ENCODE data around the gene MSLN.

Gene MSLN

DNA sequence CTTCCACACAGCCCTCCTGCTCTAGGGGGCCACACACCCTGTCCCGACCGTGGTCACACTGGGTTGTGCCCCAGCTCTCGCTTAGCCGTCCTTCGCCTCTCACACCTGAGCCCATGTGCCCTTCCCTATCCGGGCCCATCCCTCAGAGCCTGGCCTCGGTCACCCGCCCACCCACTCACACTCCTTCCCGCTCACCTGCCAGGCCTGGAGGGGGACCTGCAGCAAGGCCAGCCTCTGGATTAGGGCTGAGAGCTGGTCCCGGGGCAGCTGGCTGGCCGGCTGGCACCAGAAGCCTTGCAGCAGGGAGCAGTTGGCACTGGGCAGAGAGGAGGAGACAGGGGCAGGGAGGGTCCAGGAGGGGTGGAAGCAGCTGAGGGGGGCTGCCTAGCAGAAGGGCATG is 17.9 kb downstream of the MSLN start:
- no peak for DNase-seq

DNA sequence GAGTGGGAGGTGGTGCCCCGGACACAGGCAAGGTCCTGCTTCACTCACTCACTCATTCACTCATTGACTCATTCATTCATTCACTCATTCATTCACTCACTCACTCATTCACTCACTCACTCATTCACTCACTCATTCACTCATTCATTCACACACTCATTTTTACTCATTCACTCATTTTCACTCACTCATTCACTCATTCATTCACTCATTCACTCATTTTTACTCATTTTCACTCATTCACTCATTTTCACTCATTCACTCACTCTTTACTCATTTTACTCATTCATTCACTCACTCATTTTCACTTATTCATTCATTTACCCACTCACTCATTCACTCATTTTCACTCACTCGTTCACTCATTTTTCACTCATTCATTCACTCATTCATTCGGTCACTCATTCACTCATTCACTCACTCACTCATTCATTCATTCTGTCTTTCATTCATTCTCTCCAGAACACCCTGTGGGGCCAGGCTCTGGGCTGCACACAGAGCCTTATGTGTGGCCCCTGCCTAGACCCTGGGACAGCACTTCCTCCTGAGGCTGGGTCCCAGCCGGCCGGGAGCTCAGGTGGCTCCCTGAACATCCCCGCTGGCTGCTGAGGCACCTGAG is 18.5 kb downstream of the MSLN start:
- DNase-seq, result no peak

DNA sequence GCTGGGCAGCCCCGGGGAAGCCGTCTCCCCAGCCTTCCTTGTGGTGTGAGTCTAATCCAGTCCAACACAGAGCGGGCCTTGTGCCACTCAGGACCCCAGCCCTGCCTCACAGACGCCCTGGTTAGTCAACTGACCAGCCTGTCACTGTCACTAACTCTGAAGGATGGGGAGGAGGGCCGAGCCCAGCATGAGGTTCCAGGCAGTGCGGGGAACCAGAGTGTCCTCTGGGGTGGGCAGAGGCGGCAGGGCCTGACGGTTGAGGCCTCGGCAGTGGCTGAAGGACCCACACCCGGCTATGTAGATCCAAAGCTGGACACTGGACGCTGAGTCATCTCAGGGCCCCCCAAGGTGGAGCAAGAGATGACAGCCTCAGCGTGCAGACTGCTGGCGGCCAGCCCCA is 19.0 kb downstream of the MSLN start:
- no peak for DNase-seq

- no peak for DNase-seq
Measured at GRCh38 chr16:780296-780695, 19.8 kb downstream of the MSLN start.

DNA sequence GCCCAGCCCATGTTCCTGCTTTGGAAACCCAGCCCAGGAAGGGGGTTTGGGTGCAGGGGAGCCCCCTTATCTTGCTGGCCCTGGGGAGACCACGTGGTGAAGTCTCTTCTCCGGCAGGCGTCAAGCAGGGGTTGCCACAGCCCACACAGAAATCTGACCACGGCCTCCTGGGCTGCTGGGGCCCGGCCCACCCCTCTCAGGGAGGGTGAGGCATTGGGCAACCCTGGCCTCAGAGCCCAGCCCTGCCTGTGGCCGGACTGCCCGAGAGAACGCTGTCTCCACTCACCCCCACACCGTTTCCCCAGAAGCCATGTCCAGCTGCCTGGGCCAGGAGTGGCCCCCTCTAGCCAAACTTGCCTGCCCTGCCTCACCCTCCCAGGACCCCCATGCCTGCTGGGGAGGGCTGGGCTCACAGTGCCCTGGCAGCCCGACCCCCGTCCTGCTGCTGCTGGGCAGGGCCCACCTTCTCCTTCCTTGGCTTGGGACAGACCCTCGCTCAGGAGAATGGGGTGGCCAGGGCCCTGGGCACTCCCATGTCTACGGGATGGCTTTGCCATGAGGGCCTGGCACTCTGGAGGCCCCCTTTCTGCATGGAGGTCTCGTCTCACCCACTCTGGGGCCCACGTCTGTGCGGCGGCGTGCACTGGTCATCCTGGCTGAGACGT is 20.9 kb downstream of the MSLN start:
- no peak for DNase-seq

GRCh38 chr16:782258-782657 is 21.7 kb downstream of the MSLN start:
- DNase-seq, result no peak

- DNase-seq, result no peak
Measured at GRCh38 chr16:782766-783403, 22.4 kb downstream of the MSLN start.

DNA sequence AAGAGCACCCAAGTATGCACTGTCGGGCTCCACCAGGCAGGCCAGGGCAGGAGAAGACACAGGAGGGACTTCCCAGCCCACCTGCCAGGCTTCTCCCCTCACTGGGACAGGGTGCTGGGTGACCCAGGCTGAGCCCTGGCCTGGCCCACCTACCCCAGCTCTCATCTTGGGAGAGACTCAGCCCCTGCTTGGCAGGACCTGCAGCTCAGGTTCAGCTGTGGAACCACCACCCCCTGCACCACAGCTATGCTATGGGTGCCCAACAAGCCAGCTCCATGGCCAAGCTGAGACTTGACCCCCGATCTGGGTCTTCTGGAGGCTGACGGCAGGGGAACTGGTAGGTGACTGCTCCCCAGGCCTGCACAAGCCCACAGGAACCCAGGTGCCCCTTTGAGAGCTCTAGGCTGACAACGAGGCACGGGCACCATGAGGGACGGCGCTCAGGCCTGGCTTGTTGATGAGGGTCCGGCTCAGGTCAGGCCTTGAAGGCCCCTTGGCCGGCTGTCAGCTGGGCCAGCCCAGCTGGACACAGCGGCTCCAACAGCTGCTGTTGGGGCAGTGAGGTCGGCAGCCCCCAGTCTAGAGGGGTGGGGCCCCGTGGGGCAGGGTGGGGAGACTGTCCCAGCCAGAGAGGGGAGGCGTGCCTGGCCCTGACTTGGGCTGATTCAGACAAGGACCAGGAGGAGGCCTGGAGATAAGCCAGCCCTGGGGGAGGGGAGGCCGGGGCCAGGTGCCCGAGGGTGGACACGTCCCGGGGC is 23.0 kb downstream of the MSLN start:
- no peak for DNase-seq

DNA sequence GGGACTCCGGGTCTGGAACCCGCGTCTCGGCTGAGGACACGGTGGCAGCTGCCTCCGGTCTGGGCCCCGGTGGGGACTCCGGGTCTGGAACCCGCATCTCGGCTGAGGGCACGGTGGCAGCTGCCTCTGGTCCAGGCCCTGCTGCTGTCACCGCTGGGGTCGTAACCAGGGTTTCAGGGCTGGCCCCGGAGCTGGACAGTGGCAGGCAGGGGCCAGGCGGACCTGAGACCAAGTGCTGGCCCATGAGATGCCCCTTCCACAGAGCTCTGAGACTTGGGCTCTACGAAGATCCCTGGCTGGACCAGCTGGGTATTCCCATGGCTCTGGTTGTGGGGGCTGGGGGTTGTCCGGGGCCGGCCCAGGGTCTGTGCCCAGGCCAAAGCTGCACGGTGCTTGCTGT is 23.9 kb downstream of the MSLN start:
- no peak for DNase-seq

- peak; percentile 85 for DNase-seq
Measured at GRCh38 chr16:785563-786535, 25.3 kb downstream of the MSLN start.

DNA sequence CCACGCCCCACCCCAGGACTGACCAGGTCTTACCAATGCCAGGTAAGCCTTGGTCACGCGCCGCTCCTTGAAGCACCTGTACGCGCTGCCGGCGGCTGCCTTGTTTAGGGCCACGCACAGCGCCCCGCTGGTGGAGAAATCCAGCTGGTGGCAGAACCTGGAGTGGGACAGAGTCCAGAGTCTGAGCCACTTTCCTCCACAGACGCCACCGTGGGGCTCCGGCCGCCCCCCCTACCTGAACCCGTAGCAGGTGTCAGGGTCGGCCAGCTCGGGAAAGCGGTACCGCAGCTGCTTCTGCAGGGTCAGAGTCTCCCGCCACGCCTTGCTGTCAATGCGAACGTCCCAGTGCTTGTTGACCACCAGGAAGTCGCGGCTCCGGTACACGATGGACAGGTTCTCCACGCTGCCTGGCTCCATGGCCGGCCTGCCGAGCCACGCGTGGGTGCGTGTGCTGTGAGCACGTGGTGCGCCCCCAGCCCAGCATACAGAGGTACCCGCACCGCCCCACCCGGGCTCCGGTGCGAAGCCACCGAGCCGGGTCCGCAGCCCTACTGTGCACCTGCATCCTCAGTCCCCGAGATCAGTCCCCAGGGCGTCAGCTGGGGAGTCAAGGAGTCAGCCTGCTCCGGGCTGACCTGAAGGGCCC is 26.9 kb downstream of the MSLN start:
- no peak for DNase-seq

- DNase-seq, result no peak
Measured at GRCh38 chr16:787978-788398, 27.5 kb downstream of the MSLN start, which contains the start of gene RPUSD1. RPUSD1 (minus strand) TSS chr16:788381; CDS start chr16:787737, 644 bp downstream.

DNA sequence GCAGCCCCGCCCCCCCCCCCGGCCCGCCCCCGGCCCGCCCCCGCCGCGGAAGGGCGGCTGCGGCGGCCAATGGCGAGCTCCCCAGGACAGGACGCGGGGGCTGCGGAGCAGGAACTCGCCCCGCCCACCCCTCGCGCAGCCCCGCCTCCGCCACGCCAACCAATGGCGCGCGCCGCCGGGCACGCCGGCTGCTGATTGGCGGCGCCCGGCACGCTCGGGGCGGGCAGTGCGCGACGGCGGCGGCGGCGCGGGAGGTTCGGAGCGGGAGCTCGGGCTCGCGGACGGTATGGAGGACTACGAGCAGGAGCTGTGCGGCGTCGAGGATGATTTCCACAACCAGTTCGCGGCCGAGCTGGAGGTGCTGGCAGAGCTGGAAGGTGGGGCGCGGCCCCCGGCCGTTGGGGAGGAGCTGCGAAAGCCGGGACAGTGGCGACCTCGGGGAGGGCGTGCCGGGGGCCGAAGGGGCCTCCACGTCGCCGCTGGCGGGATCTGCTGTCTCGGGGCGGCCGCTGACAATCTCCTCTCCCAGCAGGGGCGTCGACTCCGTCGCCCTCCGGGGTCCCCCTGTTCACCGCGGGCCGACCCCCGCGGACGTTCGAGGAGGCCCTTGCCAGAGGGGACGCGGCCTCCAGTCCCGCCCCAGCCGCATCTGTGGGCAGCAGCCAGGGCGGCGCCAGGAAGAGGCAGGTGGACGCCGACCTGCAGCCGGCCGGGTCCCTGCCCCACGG is 28.0 kb downstream of the MSLN start, which contains the start of gene CHTF18:
Gene CHTF18, plus strand, starts transcription at position 222 of the 728 bp plus-strand sequence. Its CDS starts 65 bp downstream, at position 287.
- DNase-seq, result peak; percentile 94

GRCh38 chr16:789191-789850 is 28.8 kb downstream of the MSLN start:
- DNase-seq, result no peak

DNA sequence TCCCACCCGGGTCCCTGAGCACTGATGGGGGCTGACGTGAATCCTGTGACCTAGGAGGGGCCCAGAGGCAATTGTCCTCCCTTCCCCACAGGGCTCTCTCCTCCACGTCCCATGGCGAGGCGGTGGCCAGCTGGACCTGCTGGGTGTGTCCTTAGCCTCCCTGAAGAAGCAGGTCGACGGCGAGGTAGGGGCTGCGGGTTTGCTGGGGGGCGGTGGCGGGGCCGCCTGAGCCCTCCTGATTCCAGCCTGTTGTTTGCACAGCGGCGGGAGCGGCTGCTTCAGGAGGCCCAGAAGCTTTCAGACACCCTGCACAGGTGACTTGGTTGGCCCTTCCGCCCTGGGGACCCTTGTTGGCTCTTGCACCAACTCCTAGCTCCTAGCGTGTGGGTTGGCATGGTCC is 29.6 kb downstream of the MSLN start:
- DNase-seq, result no peak

- DNase-seq, result no peak
Measured at GRCh38 chr16:791131-791530, 30.6 kb downstream of the MSLN start.

DNA sequence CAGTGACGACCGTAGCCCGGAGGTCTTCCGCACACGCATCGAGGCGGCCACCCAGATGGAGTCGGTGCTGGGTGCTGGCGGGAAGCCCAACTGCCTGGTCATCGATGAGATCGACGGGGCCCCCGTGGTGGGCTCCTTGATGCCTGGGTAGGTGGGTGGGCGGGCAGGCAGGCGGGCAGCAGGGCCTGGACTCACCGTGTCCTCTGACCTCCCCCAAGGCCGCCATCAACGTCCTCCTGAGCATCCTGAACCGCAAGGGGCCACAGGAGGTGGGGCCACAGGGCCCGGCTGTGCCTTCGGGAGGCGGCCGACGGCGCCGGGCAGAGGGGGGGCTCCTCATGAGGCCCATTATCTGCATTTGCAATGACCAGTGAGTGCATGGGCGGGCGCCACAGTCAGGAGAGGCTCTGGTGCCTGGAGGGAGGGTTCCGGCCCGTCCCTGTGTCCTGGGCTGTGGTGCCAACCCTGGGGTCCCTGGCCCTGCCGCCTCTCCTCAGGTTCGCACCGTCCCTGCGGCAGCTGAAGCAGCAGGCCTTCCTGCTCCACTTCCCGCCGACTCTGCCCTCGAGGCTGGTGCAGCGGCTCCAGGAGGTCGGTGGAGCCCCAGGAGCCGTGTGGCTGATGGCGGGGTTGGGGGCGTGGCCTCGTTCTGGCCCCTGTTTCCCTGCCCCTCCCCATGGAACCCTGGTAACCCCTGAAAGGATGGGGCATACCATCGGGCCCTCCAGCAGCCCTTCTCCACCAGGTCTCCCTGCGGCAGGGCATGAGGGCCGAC is 31.9 kb downstream of the MSLN start:
- no peak for DNase-seq

DNA sequence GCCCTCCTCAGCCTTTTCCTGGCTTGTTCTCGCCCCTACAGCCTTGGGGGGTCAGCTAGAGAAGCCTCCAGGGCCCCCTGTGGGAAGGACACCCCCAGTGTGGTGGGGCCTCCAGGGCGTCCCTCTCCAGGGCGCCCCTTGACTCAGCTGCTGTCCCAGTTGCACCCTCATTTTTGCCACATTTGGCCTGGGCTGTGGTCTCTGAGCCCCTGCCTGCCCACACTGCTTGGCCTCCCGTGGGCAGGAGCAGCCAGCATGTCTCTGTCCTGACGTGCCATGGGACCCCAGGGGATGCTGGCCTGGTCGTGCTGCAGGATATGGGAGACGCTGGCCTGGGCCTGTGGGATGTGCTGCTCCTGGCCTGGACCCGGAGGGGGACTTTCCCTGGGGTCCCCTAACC is 32.9 kb downstream of the MSLN start:
- no peak for DNase-seq

GRCh38 chr16:794091-794822 is 33.7 kb downstream of the MSLN start:
- DNase-seq, result no peak
